ENCODE data around the gene SNX5. TPM values are rescaled to one million over a fixed set of nuclear protein-coding genes. Genes with fewer than 3 reads are reported as not detected.
A peak's percentile ranks its signal among the peaks of the same experiment; 100 is the strongest.

SNX5 gene
- total and polyA plus RNA-seq, 2 of the 13 experiments (the other 11 are each of a cell fraction or from before 2014, with no cell fraction given) = 664 to 1,040 TPM

- TF ChIP-seq ETS1 (CRISPR knock-in tag; IDR thresholded peaks at IDR 0.05) (0 out of 2 replicates have a peak, but pooled peaks have one; percentile 42), CBFB (CRISPR knock-in tag; IDR thresholded peaks at IDR 0.05) (0 out of 2 replicates have a peak, but pooled peaks have one; percentile 32), ZFX (CRISPR knock-in tag; IDR thresholded peaks at IDR 0.05; ENCODE audit: low read depth) (0 out of 2 replicates have a peak, but pooled peaks have one; percentile 20), ZNF24 (IDR thresholded peaks at IDR 0.05) (no peak), ZMAT5 (CRISPR knock-in tag; IDR thresholded peaks at IDR 0.05; ENCODE audit: borderline replicate concordance, low read depth) (no peak), GATA4 (IDR thresholded peaks at IDR 0.05; ENCODE audit: borderline replicate concordance, low read depth) (peak; percentile 44; the same call in 1 of the 2 replicates), KDM2A (CRISPR knock-in tag; IDR thresholded peaks at IDR 0.05; ENCODE audit: borderline replicate concordance, low read depth) (peak; percentile 48; the same call in 1 of the 2 replicates), MAZ (IDR thresholded peaks at IDR 0.05; ENCODE audit: borderline replicate concordance, low read depth, low read length) (no peak), MAZ (CRISPR knock-in tag; IDR thresholded peaks at IDR 0.05; ENCODE audit: low read depth) (0 out of 2 replicates have a peak, but pooled peaks have one; percentile 43), ZFY (CRISPR knock-in tag; IDR thresholded peaks at IDR 0.05) (0 out of 2 replicates have a peak, but pooled peaks have one; percentile 25), ZNF605 (CRISPR knock-in tag; IDR thresholded peaks at IDR 0.05) (no peak; the same call in 1 of the 2 replicates), SIX4 (CRISPR knock-in tag; IDR thresholded peaks at IDR 0.05) (no peak), DMAP1 (CRISPR knock-in tag; IDR thresholded peaks at IDR 0.05) (no peak), NRL (CRISPR knock-in tag; IDR thresholded peaks at IDR 0.05; ENCODE audit: borderline replicate concordance) (no peak), MBD4 (IDR thresholded peaks at IDR 0.05; ENCODE audit: borderline replicate concordance, low read length) (peak; percentile 74; the same call in 1 of the 2 replicates), CREM (IDR thresholded peaks at IDR 0.05) (no peak), CREM (CRISPR knock-in tag; IDR thresholded peaks at IDR 0.05) (no peak), PREB (CRISPR knock-in tag; IDR thresholded peaks at IDR 0.05) (peak; percentile 9; the same call in 1 of the 2 replicates), AGO2 (optimal IDR thresholded peaks at IDR 0.05; ENCODE audit: low read depth, low read length) (peak; percentile 88), ELF4 (CRISPR knock-in tag; IDR thresholded peaks at IDR 0.05; ENCODE audit: borderline replicate concordance) (no peak), ARID2 (CRISPR knock-in tag; IDR thresholded peaks at IDR 0.05; ENCODE audit: borderline replicate concordance) (no peak), ZNF770 (CRISPR knock-in tag; IDR thresholded peaks at IDR 0.05) (no peak), ZNF557 (CRISPR knock-in tag; IDR thresholded peaks at IDR 0.05) (0 out of 2 replicates have a peak, but pooled peaks have one; percentile 2), HHEX (CRISPR knock-in tag; IDR thresholded peaks at IDR 0.05) (no peak)
- TF ChIP-seq, protein P1, sequence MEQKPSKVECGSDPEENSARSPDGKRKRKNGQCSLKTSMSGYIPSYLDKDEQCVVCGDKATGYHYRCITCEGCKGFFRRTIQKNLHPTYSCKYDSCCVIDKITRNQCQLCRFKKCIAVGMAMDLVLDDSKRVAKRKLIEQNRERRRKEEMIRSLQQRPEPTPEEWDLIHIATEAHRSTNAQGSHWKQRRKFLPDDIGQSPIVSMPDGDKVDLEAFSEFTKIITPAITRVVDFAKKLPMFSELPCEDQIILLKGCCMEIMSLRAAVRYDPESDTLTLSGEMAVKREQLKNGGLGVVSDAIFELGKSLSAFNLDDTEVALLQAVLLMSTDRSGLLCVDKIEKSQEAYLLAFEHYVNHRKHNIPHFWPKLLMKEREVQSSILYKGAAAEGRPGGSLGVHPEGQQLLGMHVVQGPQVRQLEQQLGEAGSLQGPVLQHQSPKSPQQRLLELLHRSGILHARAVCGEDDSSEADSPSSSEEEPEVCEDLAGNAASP (CRISPR knock-in tag; IDR thresholded peaks at IDR 0.05; ENCODE audit: borderline replicate concordance) = no peak
Observed at GRCh38 chr20:17941087-17941825, 27.3 kb downstream of the SNX5 start (continued).
